NCI-H510A treated with DMSO at 0.1 percent for 48 hours (cell line): ENCODE measurements around the gene GMPR2.
"Not testable (repeated sequence)": the region's sequence is repeated elsewhere in the genome, so short reads cannot be mapped to it uniquely, and the experiment has no call there.

ENCODE experiments used
- DNase-seq: peaks from one replicate; lab custom pipeline; 2025; lab: John Stamatoyannopoulos, UW

GMPR2 gene

DNA sequence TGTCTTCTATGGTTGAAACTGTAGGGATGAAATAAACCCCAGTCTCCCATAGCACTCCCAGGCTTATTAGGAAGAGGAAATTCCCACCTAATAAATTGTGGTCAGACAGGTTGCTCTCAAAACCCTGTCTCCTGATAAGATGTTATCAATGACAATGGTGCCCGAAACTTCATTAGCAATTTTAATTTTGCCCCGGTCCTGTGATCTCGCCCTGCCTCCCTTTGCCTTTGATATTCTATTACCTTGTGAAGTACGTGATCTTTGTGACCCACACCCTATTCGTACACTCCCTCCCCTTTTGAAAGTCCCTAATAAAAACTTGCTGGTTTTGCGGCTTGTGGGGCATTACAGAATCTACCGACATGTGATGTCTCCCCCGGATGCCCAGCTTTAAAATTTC is 30.2 kb upstream of the GMPR2 start:
- DNase-seq, result not testable (repeated sequence)

DNA sequence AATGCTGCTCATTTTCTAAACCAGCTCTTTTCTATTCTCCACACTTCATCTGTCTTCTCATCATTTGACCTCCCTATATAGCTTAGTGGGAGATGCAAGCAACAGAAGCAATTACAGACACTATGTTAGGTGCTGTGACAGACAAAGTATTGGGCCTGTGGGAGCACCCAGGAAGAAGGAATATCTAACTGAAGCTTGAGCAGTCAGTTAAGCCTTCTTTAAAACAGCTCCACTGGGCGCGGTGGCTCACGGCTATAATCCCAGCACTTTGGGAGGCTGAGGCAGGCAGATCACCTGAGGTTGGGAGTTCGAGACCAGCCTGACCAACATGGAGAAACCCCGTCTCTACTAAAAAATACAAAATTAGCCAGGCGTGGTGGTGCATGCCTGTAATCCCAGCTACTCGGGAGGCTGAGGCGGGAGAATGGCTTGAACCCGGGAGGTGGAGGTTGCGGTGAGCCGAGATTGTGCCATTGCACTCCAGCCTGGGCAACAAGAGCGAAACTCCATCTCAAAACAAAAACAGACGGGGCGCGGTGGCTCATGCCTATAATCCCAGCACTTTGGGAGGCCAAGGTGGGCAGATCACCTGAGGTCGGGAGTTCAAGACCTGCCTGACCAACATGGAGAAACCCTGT is 29.4 kb upstream of the GMPR2 start:
- DNase-seq, result not testable (repeated sequence)

DNA sequence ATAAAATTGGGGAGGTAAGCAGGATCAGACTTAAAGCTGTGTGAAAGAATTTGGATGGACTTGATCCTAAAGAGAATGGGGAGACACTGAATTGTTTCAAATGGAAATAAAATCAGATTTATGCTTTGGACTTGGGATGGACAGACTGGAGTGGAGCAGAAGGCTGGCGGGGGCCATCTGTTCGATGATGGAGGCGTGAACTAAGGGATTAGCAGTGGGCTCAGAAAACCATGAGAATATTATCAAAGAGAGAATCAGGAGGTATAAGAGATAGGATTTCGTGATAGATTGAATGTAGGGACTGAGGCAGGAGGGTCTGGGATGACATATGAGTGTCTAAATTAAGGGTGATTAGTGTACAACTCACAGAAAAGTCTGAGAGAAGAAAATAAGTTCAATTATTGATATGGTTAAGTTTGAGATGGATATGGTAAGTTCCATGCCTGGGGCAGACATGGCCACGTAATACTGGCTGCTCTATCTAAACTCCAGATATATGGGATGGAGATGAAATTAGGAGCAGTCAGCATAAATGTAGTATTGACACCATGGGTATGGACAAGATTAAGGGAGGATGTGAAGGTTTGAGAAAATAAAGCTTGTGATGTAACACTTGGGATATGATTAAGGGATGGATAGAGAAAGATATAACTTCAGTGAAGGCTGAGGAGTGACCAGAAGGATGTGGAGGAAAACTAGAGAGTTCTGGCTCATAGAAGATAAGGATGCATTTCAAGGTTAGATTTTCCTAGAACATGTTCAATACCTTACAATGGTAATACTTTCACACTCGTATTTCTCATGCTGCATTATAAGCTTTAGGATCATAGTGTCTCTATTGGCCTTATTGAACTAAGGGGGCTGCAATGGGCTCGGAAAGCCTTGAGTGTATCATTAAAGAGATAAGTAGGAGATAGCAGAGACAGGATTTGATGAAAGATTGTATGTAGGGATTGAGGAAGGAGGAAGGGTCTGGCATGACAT is 28.3 kb upstream of the GMPR2 start:
- no peak for DNase-seq

DNA sequence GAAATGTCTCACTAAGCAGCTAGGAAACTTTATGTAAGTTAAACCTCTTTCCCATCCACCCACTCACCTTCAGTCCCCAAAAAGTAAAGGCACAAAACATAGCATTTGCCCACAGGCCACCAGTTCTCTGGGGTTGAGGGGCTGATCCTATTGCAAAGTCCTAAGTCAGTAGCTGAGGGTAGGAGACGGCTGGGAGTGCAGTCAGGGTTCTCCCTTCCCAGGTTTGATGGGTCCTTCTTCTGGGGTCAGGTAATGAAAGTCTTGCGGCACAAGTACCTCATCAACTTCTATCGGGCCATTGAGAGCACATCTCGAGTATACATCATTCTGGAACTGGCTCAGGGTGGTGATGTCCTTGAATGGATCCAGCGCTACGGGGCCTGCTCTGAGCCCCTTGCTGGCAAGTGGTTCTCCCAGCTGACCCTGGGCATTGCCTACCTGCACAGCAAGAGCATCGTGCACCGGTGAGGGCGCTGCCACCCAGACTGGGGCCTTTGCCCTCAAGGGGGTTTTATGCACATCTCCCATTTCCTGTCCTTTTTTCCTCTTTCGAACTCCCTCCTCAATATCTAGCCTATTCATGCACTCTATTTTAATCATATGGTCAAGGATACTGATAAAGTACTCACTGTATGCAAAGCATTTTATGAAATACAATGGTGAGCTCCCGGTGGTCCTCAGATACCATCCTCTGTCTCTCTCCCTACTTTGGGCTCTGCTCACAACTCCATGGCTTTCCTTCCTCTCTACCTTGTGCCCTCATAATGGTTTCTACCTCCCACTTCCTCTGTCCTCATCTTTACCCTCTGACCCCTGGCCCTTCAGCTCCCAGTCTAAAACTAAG is 26.2 kb upstream of the GMPR2 start:
- no peak for DNase-seq

DNA sequence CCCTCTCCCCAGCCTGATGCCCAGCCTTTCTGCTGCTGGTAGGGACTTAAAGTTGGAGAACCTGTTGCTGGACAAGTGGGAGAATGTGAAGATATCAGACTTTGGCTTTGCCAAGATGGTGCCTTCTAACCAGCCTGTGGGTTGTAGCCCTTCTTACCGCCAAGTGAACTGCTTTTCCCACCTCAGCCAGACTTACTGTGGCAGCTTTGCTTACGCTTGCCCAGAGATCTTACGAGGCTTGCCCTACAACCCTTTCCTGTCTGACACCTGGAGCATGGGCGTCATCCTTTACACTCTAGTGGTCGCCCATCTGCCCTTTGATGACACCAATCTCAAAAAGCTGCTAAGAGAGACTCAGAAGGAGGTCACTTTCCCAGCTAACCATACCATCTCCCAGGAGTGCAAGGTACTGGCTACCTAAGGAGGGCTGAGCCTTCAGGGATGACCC is 25.6 kb upstream of the GMPR2 start:
- DNase-seq, result no peak

DNA sequence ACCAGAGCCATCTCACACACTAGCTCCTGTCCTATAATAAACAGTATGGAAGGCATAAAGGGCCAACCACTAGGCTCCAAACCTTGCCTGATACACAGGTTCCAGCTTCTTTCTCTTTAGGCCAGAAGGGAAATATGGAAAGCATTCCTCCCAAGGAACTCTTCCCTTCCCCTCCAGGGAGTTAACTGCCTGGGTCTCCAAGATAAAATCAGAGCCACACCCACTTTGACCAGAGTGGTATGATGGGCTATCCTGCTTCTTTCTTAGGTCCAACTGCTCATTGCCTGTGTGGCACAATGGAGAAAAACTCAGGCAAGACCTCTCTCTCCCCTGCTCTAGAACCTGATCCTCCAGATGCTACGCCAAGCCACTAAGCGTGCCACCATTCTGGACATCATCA is 25.1 kb upstream of the GMPR2 start:
- DNase-seq, result no peak

DNA sequence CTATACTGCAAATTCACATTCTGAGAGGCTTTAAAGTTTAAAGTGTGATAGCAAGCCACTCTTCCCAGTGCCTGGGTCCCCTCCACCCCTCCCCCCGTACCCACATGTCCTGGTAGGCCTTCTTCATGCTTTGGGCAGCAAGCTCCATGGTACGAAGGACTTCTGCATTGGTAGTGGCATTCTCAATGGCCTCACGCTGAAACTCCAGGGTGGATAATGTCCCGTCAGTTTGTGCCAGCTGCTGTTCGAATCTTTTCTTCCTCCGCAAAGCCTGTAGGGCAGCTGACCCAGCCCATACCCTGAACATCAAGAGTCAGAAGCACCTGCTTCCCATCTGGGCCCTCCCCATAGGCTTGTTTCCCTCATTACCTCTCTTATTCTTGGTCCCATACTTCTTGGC is 21.4 kb upstream of the GMPR2 start:
- no peak for DNase-seq

DNA sequence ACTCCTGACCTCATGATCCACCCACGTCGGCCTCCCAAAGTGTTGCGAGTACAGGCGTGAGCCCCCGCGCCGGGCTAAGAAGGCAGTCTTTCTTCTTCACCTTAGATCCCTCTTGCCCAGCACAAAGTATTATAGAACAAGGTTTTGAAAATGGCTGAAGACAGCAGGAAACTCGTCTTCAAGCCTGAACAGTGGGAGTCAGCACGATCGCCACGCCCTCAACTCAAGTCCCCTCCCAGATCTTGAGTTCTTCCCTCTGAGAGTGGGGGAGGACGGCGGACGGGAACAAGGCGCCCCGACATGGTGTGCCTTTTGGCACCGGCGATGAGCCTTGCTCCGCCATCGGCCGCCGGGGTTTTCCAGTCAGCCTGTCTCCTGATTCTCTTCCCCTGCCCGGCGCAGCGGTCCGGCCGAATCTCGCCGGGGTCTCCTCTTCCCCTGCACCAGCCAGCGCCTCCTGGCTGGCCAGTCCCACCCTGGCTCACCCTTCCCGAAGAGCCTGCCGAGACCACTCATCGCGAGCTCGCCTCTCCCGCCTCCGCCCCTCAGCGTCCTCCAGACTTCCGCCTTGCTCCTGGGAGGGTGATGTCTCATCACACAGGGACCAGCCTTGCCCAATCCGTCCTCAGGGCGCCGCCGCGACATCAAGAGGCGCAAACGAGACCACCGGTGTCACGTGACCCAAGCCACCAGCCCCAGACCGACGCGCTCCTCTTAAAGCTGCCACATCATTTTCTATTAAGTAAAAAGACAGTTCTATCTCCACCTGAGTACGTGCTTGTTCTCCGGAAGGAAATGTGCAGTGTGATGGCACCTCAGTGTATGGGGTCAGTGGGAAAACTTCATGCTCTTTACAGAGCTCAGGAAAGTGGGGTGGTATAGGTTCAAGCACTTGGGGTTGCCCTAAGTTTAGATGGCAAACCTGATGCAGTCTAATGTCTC is 19.5 kb upstream of the GMPR2 start, which contains the start of gene CHMP4A:
Gene CHMP4A, minus strand, starts transcription at position 565 of the 942 bp plus-strand sequence. Its CDS starts 49 bp downstream, at position 516.
- peak; percentile 86 for DNase-seq

DNA sequence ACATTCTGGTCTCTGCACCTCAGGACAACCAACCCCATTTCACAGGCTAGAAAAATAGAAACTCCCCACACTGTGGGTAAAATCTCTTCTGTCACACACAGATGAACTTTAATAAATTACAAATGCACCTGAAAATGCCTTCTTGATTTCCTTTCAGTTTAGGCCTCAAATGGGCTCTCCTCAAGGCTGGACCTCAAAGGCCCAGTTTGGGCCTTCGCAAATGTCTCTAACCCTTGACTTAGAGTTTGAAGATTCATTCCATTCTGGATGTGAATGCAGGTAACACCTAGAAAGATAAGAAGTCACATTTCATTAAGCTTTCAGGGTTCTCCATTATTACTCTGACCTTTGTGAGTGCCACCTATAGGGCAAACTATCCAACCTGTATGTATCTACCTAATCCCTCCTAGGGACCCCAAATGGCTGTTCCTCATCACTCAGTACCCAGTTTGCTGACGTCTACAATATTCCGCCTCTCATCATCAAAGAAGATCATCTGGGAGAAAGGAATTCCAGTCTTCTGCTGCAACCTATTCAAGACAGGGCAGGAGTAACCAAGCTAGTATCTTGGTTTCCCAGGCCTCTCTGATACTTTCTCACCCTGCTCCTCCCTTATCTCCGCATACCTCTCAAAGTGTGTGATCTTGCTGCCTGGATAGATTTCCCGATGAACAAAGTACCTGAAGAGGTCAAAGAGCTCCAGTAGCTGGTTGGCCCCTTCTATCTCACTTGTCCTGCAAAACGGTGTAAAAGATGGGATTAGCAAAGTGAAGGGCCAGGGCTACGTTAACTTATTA is 18.7 kb upstream of the GMPR2 start:
- no peak for DNase-seq

DNA sequence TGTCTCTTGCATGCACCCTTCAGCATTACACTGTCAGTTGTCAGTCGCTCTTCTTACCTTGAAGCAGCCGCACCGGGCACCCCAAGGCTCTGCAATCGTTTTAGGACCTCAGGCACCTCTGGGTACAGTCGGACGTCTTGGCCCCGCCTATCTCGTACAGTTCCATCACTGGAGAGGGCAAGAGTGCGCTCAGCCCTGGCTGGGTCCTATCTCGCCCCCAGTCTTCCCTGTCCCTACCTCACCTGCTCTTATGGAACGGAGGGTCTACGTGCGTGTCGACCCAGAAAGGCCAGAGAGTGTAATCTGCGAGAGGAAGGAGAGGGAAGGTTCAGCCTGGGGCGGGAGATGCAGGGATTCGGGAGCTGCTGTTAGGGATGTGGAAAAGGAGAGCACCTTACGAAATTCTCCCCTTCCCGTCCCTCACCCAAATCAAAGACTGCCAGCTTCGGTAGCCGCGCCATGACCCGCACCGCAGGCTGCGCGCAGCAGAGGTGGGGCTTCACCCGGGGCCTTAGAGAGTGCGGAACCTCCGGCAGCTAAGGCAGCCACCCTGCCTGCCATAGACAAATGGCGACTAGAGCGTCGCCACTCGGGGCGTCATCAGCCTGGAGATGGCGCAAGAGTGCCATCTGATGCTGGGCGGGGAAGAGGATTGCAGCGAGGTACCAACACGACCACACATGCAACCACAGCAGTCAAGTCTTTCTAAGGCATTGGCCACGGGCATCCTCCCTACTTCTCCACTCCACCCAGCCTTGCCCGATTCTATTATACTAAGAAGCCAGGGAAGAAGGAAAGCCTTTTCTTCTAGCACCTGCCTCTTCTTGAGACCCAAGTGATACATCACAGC is 17.0 kb upstream of the GMPR2 start, which contains the start of gene MDP1:
Gene MDP1, minus strand, starts transcription at position 572 of the 850 bp plus-strand sequence. Its CDS starts 111 bp downstream, at position 461.
- peak; percentile 83 for DNase-seq

DNA sequence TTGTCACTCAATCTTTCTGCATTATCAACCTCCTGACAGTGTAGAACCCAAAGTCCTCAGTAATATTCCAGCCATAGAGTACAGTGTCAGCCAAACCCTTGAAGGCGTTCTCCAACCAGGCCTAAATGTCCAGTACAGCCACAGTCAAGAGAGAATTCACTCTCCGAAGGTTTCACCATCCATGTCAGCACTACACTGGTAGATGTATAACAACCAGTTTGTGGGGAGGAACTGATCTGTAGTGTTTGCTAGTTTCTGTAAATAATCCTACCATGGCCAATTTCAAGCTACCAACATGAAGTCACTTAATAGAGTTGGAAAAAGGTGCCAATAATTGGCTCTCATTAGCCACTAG is 16.4 kb upstream of the GMPR2 start:
- no peak for DNase-seq

DNA sequence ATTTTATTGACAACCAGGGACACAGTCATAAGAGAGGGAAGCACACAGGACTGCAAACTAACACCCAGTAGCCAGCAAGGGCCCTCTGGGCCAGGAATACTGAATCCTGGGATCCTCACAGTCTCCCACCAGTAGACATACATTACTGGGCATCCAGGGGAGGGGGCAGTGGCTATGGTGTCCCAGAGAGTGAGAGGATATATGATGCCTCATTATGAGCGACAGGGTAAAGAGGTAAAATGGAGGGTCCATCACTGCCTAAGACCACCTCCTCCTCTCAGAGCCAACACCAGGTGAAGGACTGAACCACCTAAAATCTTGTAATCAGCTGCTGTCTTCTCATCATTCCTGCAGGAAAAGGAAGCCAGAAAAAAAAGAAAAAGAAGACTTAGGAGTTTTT is 15.9 kb upstream of the GMPR2 start:
- not testable (repeated sequence) for DNase-seq

DNA sequence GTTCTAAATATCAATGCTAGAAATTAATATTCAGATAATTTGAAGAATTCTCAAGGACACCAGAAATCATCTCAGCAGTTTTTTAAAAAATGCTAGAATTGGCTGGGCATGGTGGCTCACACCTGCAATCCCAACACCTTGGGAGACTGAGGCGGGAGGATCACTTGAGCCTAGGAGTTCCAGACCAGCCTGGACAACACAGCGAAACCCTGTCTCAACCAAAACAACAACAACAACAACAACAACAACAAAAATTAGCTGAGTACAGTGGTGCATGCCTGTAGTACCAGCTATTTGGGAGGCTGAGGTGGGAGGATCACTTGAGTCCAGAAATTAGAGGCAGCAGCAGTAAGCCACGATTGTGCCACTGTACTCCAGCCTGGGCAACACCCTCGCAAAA is 13.6 kb upstream of the GMPR2 start:
- DNase-seq, result no peak

DNA sequence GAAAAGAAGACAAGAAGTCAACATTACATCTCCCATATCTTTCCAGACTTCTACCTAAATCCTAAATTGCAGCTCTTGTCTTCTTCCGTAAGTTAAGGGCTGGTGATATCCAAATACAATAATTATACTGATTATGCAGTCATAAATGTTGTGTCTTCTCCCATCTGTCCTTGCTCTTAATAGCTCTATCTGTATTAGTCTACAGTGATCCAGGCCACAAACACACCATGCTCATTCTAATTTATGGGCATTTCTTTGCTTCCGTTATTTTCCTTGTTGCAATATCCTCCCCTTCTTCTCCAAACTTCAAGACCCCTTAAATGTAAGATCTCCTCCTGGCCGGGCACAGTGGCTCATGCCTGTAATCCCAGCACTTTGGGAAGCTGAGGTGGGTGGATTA is 13.2 kb upstream of the GMPR2 start:
- DNase-seq, result no peak

DNA sequence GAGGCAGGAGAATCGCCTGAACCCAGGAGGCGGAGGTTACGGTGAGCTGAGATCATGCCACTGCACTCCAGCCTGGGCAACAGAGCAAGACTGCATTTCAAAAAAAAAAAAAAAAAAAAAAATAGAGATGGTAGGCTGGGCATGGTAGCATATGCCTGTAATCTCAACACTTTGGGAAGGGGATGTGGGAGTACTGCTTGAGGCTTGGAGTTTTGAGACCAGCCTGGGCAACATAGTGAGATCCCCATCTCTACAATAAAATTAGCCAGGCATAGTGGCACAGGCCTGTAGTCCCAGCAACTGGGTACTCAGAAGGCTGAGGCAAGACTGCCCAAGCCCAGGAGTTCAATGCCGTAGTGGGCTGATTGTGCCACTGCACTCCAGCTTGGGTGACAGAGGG is 9.7 kb upstream of the GMPR2 start:
- not testable (repeated sequence) for DNase-seq

DNA sequence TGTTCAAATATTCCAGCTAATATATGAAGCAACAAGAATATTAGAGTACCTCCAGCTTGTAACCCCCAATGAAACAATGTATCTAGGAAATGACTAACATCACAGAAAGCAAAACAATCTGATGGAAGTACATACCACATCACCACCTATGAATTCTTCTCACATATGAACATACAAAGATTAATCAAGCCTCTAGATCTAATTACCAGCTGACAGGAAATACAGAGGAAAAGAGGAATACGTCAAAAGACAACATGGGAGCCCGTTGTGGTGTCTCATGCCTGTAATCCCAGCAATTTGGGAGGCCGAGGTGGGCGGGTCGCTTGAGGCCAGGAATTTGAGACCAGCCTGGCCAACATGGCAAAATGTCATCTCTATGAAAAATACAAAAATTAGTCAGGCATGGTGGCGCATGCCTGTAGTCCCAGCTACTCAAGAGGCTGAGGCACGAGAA is 8.1 kb upstream of the GMPR2 start:
- no peak for DNase-seq

DNA sequence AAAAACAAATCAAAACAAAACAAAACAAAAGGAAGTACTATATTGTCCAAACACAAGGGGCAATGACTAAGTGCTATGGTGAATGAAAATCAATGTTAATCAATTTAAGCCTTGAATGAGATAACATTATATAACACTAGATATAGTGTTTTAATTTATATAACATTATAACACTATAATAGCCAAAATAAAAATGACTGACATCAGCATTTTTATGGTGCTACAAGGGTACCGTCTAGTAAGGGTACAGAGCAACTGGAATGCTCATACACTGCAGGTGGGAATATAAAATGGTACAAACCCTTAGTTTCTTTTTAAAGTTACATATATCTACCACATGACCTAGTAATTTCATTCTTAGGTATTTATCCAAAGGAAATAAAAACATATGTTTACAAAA is 6.3 kb upstream of the GMPR2 start:
- DNase-seq, result no peak

DNA sequence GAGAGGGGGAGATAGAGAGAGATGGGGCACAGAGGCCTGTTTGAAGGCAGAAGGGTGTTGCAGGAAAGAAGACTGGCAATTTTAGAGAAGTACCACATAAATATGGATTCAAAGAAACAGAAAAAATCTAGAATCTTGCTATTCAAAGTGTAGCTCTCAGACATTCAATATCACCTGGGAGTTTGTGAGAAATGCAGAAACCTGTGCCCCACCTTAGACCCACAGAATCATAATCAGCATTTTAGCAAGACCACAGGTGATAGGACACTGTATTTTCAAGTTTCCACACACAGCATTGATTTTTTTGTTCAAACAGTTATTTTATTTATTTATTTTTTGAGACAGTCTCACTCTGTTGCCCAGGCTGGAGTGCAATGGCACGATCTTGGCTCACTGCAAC is 3.8 kb upstream of the GMPR2 start:
- no peak for DNase-seq
